ENCODE results near the gene YAE1. TPM values are rescaled to one million over a fixed set of nuclear protein-coding genes. Genes with fewer than 3 reads are reported as not detected.

YAE1 gene
- total RNA-seq, 1 donor from 2014 or later = 37.2 TPM

DNA sequence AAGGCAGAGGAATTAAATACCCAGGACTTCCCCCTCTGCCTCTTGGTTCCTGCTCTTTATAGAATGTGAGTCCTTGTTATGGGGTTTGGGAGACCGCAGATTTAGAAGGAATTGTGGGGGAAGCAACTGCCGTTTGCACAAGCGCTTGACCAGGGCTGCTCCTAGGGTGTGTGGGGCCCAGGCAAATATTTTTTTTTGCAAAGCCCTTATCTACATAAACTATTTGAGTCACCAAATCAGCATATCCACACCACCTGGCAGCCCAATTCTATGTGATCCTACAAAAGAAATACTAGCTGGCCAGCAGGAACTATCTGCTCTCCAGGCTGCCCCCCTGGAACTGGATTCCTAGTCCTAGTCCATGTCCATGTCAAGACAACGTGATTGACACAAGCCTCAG, 33.4 kb upstream of the YAE1 start:
- peak overlapping the region; percentile 3 for H3K4me3 Mint-ChIP-seq
- no peaks in the 10 kb centered on the region for H3K36me3 Mint-ChIP-seq

DNA sequence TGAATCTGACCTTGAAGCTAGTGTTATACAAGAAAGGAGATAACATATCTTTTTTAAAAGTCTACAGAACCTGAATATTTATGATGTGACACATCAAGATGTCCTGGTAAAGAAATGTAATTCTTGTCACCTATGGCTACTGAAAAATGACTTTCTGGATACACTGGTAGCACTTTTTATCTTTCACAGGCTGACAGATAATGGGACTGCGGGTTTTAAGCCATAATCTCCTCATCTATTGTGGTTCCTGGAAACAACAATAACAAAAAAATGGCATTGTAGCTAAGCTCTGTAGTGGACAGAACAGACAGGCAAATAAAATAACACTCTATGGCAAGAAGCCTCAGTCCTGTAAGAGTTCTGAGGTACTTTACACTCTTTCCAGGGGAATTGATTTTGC, 31.6 kb upstream of the YAE1 start:
- no peak overlapping the region for H3K4me3 Mint-ChIP-seq
- TF ChIP-seq, protein P1, sequence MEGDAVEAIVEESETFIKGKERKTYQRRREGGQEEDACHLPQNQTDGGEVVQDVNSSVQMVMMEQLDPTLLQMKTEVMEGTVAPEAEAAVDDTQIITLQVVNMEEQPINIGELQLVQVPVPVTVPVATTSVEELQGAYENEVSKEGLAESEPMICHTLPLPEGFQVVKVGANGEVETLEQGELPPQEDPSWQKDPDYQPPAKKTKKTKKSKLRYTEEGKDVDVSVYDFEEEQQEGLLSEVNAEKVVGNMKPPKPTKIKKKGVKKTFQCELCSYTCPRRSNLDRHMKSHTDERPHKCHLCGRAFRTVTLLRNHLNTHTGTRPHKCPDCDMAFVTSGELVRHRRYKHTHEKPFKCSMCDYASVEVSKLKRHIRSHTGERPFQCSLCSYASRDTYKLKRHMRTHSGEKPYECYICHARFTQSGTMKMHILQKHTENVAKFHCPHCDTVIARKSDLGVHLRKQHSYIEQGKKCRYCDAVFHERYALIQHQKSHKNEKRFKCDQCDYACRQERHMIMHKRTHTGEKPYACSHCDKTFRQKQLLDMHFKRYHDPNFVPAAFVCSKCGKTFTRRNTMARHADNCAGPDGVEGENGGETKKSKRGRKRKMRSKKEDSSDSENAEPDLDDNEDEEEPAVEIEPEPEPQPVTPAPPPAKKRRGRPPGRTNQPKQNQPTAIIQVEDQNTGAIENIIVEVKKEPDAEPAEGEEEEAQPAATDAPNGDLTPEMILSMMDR (conservative IDR thresholded peaks at IDR 0.05) = no peak
- peaks cover 7% of the 10 kb centered on the region for H3K9me3 Mint-ChIP-seq
- H3K36me3 Mint-ChIP-seq = no peaks in the 10 kb centered on the region
- DNase-seq (ENCODE audit: extremely low spot score, unreplicated experiment) = no peak
- H3K27me3 Mint-ChIP-seq = no peaks in the 10 kb centered on the region
- peak overlapping the region; percentile 96 for H3K27ac Mint-ChIP-seq
- peaks cover 32% of the 10 kb centered on the region for H3K4me1 Mint-ChIP-seq (ENCODE audit: unreplicated experiment)

More for the DNA sequence above, 33.4 kb upstream of the YAE1 start:
- no peak overlapping the region for H3K27ac Mint-ChIP-seq
- DNase-seq (ENCODE audit: extremely low spot score, unreplicated experiment) = no peak
- no peaks in the 10 kb centered on the region for H3K27me3 Mint-ChIP-seq
- H3K4me1 Mint-ChIP-seq (ENCODE audit: unreplicated experiment) = peaks cover 32% of the 10 kb centered on the region
- TF ChIP-seq, protein P1 (conservative IDR thresholded peaks at IDR 0.05) = no peak
- H3K9me3 Mint-ChIP-seq = peaks cover 7% of the 10 kb centered on the region

DNA sequence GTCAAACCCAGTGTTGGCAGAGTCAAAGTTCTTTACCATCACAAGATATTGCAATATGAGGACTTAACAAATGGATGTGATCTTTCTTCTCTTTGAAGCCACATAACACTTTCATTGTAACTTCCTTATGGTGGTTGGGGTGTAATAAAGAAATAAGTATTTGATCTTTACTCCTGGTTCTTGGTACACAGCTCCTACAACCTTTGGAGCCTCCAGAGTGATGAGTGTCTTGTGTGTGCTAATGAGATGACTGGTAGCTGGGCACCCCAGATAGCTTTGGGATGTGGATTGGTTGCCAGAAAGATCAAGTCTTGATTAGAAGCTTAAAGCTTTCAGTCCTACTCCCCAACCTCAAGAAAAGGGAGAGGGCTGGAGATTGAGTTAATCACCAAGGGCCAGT, 31.1 kb upstream of the YAE1 start:
- DNase-seq (ENCODE audit: extremely low spot score, unreplicated experiment) = no peak
- TF ChIP-seq, protein P1 (conservative IDR thresholded peaks at IDR 0.05) = no peak
- no peaks in the 10 kb centered on the region for H3K27me3 Mint-ChIP-seq
- H3K9me3 Mint-ChIP-seq = peaks cover 7% of the 10 kb centered on the region
- H3K4me1 Mint-ChIP-seq (ENCODE audit: unreplicated experiment) = peaks cover 28% of the 10 kb centered on the region
- H3K27ac Mint-ChIP-seq = peak overlapping the region; percentile 96
- H3K4me3 Mint-ChIP-seq = no peak overlapping the region
- no peaks in the 10 kb centered on the region for H3K36me3 Mint-ChIP-seq

DNA sequence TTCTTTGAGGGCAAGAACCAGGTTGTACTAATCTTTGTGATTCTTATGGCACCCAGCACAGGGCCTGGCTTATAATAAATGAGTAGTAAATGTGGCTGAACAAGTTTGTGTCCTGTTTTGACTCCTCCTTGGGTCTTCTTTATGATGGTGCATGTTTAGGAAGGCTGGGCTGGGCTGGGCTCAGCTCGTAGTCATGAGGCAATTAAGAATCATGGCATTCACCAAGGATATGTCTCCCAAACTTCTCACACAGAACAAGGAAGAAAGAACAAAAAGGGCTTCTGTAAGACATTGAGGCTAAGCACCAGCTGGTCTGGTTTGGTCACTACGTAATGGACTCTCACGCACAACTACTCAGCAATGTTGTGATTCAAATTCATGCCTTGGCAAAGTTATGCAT, 30.5 kb upstream of the YAE1 start:
- H3K27ac Mint-ChIP-seq = peak overlapping the region; percentile 96
- peaks cover 22% of the 10 kb centered on the region for H3K4me1 Mint-ChIP-seq (ENCODE audit: unreplicated experiment)
- TF ChIP-seq, protein P1 (conservative IDR thresholded peaks at IDR 0.05) = no peak
- DNase-seq (ENCODE audit: extremely low spot score, unreplicated experiment) = no peak
- H3K27me3 Mint-ChIP-seq = no peaks in the 10 kb centered on the region
- peaks cover 9% of the 10 kb centered on the region for H3K9me3 Mint-ChIP-seq
- H3K36me3 Mint-ChIP-seq = no peaks in the 10 kb centered on the region
- H3K4me3 Mint-ChIP-seq = peak overlapping the region; percentile 58

DNA sequence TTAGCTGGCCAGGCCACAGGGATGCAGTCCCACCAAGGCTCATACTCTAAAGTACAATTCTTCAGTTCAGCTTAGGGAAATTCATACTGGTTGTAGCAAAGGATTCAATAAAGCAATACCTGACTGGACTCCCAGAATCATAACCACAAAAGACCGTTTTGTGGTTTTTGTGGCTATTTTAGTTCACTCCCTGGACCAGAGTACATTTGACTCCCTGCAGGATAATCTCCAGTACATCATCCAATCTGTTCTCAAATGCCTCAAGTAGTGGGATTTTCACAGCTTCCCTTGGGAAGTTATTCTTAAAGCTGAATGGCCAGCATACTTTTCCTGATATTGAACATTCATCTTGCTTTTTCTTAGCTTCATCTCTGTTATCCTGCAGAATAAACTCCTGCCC, 29.3 kb upstream of the YAE1 start:
- Mint-ChIP-seq H3K4me3 (no peak overlapping the region), H3K36me3 (no peaks in the 10 kb centered on the region), H3K27ac (no peak overlapping the region), H3K9me3 (peaks cover 9% of the 10 kb centered on the region), H3K4me1 (ENCODE audit: unreplicated experiment) (peaks cover 14% of the 10 kb centered on the region), H3K27me3 (no peaks in the 10 kb centered on the region)
- DNase-seq (ENCODE audit: extremely low spot score, unreplicated experiment) = no peak
- TF ChIP-seq, protein P1 (conservative IDR thresholded peaks at IDR 0.05) = no peak

- peaks cover 9% of the 10 kb centered on the region for H3K9me3 Mint-ChIP-seq
- H3K27me3 Mint-ChIP-seq = peaks cover 6% of the 10 kb centered on the region
- peaks cover 8% of the 10 kb centered on the region for H3K4me1 Mint-ChIP-seq (ENCODE audit: unreplicated experiment)
- H3K36me3 Mint-ChIP-seq = no peaks in the 10 kb centered on the region
- TF ChIP-seq, protein P1 (conservative IDR thresholded peaks at IDR 0.05) = no peak
- no peak overlapping the region for H3K4me3 Mint-ChIP-seq
- DNase-seq (ENCODE audit: extremely low spot score, unreplicated experiment) = no peak
- H3K27ac Mint-ChIP-seq = peak overlapping the region; percentile 18
Observed at GRCh38 chr7:39539816-39540215, 26.4 kb upstream of the YAE1 start.

Measured in type B pancreatic cell (in vitro differentiated cells).